Measurements from ENCODE around the gene KCTD10.

KCTD10 gene

GRCh38 chr12:109510196-109510595, 33.1 kb upstream of the KCTD10 start:
- no peak overlapping the region for H3K4me3 ChIP-seq (replicated peaks; ENCODE audit: low read depth, low read length)
- no peak for TF ChIP-seq CTCF (IDR thresholded peaks at IDR 0.05; ENCODE audit: low read depth, low read length, missing control alignments)
- no peak for DNase-seq (ENCODE audit: extremely low read depth, low read depth)

GRCh38 chr12:109504068-109504467, 27.0 kb upstream of the KCTD10 start:
- DNase-seq (ENCODE audit: extremely low read depth, low read depth), result no peak
- TF ChIP-seq CTCF (IDR thresholded peaks at IDR 0.05; ENCODE audit: low read depth, low read length, missing control alignments), result no peak
- no peak overlapping the region for H3K4me3 ChIP-seq (replicated peaks; ENCODE audit: low read depth, low read length)

- no peak for DNase-seq (ENCODE audit: extremely low read depth, low read depth)
- TF ChIP-seq CTCF (IDR thresholded peaks at IDR 0.05; ENCODE audit: low read depth, low read length, missing control alignments), result no peak
- H3K4me3 ChIP-seq (replicated peaks; ENCODE audit: low read depth, low read length), result no peak overlapping the region
Observed at GRCh38 chr12:109503611-109504010, 26.5 kb upstream of the KCTD10 start.

GRCh38 chr12:109502332-109502731, 25.2 kb upstream of the KCTD10 start:
- TF ChIP-seq CTCF (IDR thresholded peaks at IDR 0.05; ENCODE audit: low read depth, low read length, missing control alignments), result no peak
- DNase-seq (ENCODE audit: extremely low read depth, low read depth), result no peak
- H3K4me3 ChIP-seq (replicated peaks; ENCODE audit: low read depth, low read length), result no peak overlapping the region

GRCh38 chr12:109501299-109501698, 24.2 kb upstream of the KCTD10 start:
- DNase-seq (ENCODE audit: extremely low read depth, low read depth), result no peak
- no peak overlapping the region for H3K4me3 ChIP-seq (replicated peaks; ENCODE audit: low read depth, low read length)
- no peak for TF ChIP-seq CTCF (IDR thresholded peaks at IDR 0.05; ENCODE audit: low read depth, low read length, missing control alignments)

- H3K4me3 ChIP-seq (replicated peaks; ENCODE audit: low read depth, low read length), result no peak overlapping the region
- DNase-seq (ENCODE audit: extremely low read depth, low read depth), result no peak
- no peak for TF ChIP-seq CTCF (IDR thresholded peaks at IDR 0.05; ENCODE audit: low read depth, low read length, missing control alignments)
Observed at GRCh38 chr12:109500406-109501185, 23.5 kb upstream of the KCTD10 start.

- no peak for TF ChIP-seq CTCF (IDR thresholded peaks at IDR 0.05; ENCODE audit: low read depth, low read length, missing control alignments)
- DNase-seq (ENCODE audit: extremely low read depth, low read depth), result no peak
- no peak overlapping the region for H3K4me3 ChIP-seq (replicated peaks; ENCODE audit: low read depth, low read length)
Observed at GRCh38 chr12:109497675-109498074, 20.6 kb upstream of the KCTD10 start.

Measured in HFF-Myc (cell line).